ENCODE data around the gene PDS5B. TPM values are rescaled to one million over a fixed set of nuclear protein-coding genes. Genes with fewer than 3 reads are reported as not detected.

The PDS5B gene
- total and polyA plus RNA-seq, 8 donors = 4.3 to 121 (median 24.7) TPM

DNA sequence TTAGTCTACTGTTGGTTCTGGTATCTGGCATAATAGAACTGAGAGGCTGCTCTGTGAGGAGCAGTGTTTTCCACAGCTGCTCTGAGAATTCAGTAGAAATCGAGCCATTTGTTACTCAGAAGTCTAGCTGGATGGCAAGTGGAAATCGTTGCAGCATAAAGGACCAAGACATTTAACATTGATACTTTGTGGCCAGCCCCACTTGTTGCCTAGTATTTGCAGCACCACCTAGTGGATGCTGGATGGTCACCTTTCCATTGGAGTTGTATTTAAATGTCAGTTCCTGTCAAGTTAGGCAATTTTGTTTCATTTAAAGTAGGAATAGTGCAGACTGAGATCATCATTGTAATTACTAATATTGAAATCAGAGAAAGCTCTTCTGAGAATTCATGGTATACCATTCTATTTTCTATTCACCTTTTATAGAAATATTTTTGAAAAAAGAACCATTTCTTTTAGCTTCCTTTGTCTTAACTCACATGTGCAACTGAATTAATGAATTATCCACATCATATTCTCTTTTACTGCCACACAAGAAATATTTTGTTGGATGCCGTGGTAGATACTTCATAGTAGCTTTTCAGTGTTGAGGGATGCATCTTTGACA, 64.6 kb downstream of the PDS5B start:
- H3K27ac ChIP-seq = no peak overlapping the region
- no peak overlapping the region for H3K4me3 ChIP-seq
- H3K36me3 ChIP-seq = no peaks in the 10 kb centered on the region
- DNase-seq = peak; percentile 59 to 82
- TF ChIP-seq, protein P1, sequence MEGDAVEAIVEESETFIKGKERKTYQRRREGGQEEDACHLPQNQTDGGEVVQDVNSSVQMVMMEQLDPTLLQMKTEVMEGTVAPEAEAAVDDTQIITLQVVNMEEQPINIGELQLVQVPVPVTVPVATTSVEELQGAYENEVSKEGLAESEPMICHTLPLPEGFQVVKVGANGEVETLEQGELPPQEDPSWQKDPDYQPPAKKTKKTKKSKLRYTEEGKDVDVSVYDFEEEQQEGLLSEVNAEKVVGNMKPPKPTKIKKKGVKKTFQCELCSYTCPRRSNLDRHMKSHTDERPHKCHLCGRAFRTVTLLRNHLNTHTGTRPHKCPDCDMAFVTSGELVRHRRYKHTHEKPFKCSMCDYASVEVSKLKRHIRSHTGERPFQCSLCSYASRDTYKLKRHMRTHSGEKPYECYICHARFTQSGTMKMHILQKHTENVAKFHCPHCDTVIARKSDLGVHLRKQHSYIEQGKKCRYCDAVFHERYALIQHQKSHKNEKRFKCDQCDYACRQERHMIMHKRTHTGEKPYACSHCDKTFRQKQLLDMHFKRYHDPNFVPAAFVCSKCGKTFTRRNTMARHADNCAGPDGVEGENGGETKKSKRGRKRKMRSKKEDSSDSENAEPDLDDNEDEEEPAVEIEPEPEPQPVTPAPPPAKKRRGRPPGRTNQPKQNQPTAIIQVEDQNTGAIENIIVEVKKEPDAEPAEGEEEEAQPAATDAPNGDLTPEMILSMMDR (IDR thresholded peaks at IDR 0.05) = peak in 5 of 7 experiments; percentile 22 to 68 (median 60)
- no peak for TF ChIP-seq EP300 (IDR thresholded peaks at IDR 0.05)
- WGBS, 5 donors = 19 to 35% (median 26%) methylated on average over 3 of the region's 3 CpGs
- H3K9me3 ChIP-seq = no peaks in the 10 kb centered on the region
- intact Hi-C loops (cut with DNase I; ENCODE audit: low total_unique reads) = no loop called here
- peaks cover 0 to 41% (median 14%) of the 10 kb centered on the region in 4 donors for H3K4me1 ChIP-seq
- H3K27me3 ChIP-seq = no peaks in the 10 kb centered on the region

DNA sequence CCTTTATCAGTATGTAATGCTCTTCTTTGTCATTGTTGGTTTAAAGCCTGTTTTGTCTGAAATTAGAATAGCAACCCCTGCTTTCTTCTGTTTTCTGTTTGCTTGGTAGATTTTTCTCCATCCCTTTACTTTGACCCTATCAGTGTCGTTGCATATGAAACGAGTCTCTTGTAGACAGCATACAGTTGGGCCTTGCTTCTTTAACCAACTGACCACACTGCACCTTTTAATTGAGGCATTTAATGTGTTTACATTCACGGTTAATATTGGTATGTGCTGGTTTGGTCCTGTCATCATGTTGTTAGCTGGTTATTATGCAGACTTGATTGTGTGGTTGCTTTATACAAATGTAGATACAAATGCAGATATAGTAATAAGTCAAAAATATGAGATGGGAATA, 71.1 kb downstream of the PDS5B start:
- intact Hi-C loops (cut with DNase I; ENCODE audit: low total_unique reads) = no loop called here

DNA sequence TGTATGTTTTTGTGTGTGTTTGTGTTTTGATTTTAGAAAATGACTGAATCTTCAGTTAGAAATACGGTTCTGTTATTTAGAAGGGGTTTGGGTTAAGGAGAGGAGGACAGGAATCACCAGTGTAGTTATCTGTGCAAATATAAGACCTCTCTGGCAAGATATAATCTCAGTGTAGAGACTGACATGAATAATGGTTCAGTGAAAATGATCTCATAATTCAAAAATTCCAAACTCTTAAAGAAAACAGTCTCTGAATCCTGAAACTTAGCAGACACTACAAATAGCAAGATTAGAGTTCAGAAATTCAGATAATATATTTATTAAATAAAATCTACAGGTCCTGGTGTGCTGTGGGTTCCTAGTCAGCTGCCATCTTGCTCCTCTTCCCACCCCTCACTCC, 73.5 kb downstream of the PDS5B start:
- peak overlapping the region in 1 of 5 donors; percentile 30 for H3K27ac ChIP-seq
- intact Hi-C loops (cut with DNase I; ENCODE audit: low total_unique reads) = no loop called here
- 73 to 91% (median 83%) methylated on average over 1 of the region's 1 CpG for WGBS, 5 donors

More for the DNA sequence above, 71.1 kb downstream of the PDS5B start:
- Histone ChIP-seq H3K4me3 (no peak overlapping the region), H3K4me1 (peaks cover 0 to 14% (median 6%) of the 10 kb centered on the region in 4 donors), H3K27ac (no peak overlapping the region), H3K36me3 (peaks cover 0 to 9% (median 8%) of the 10 kb centered on the region in 4 donors), H3K27me3 (no peaks in the 10 kb centered on the region), H3K9me3 (peaks cover 0 to 10% (median 2%) of the 10 kb centered on the region in 4 donors)
- TF ChIP-seq POLR2AphosphoS5 (IDR thresholded peaks at IDR 0.05) = no peak
- no peak for TF ChIP-seq EP300 (IDR thresholded peaks at IDR 0.05)
- TF ChIP-seq POLR2A (IDR thresholded peaks at IDR 0.05) = no peak
- TF ChIP-seq, protein P1 (IDR thresholded peaks at IDR 0.05) = no peak
- no peak for DNase-seq
- WGBS, 5 donors = 93 to 97% (median 95%) methylated on average over 3 of the region's 3 CpGs

DNA sequence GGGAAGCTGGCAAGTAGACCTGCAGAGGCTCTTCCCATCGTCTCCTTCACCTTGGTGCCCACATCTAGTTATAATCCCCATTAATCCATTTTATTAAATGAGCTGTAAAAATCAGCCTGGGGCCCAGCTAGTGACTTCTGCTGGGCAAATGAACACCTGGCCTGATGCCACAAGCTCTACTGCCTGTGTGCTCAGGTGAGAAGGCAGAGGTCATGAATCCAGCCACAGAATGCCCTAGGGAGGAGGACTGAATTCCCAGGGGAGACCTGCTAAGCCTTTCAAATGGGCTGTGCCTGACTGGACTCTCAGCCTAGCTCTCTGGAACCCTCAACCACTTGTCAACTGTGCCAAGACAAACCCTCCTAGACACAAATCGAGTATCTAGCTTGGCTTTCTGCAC, 74.0 kb downstream of the PDS5B start:
- intact Hi-C loops (cut with DNase I; ENCODE audit: low total_unique reads) = no loop called here
- H3K4me3 ChIP-seq = no peak overlapping the region
- WGBS, 5 donors = 35 to 69% (median 50%) methylated on average over 2 of the region's 2 CpGs
- H3K36me3 ChIP-seq = peaks cover 0 to 9% (median 8%) of the 10 kb centered on the region in 4 donors
- no peak for TF ChIP-seq POLR2AphosphoS5 (IDR thresholded peaks at IDR 0.05)
- TF ChIP-seq EP300 (IDR thresholded peaks at IDR 0.05) = no peak
- no peak for TF ChIP-seq POLR2A (IDR thresholded peaks at IDR 0.05)
- TF ChIP-seq, protein P1 (IDR thresholded peaks at IDR 0.05) = no peak
- peak; percentile 39 to 77 for DNase-seq
- H3K27ac ChIP-seq = peak overlapping the region in 1 of 5 donors; percentile 30
- H3K27me3 ChIP-seq = no peaks in the 10 kb centered on the region
- peaks cover 0 to 10% (median 2%) of the 10 kb centered on the region in 4 donors for H3K9me3 ChIP-seq
- H3K4me1 ChIP-seq = peaks cover 0 to 14% (median 6%) of the 10 kb centered on the region in 4 donors

More for the DNA sequence above, 73.5 kb downstream of the PDS5B start:
- DNase-seq = no peak
- Histone ChIP-seq H3K36me3 (peaks cover 0 to 9% (median 8%) of the 10 kb centered on the region in 4 donors), H3K9me3 (peaks cover 0 to 10% (median 2%) of the 10 kb centered on the region in 4 donors), H3K27me3 (no peaks in the 10 kb centered on the region), H3K4me1 (peaks cover 0 to 14% (median 6%) of the 10 kb centered on the region in 4 donors), H3K4me3 (no peak overlapping the region)
- TF ChIP-seq, protein P1 (IDR thresholded peaks at IDR 0.05) = no peak
- TF ChIP-seq EP300 (IDR thresholded peaks at IDR 0.05) (no peak), POLR2A (IDR thresholded peaks at IDR 0.05) (no peak), POLR2AphosphoS5 (IDR thresholded peaks at IDR 0.05) (no peak)
